ENCODE measurements around the gene TMEM108. TPM values are rescaled to one million over a fixed set of nuclear protein-coding genes. Genes with fewer than 3 reads are reported as not detected.

TMEM108 gene
- total RNA-seq, 2 experiments from 2014 or later: not detected

- no peaks in the 10 kb centered on the region for H3K4me1 Mint-ChIP-seq
- ChIA-PET POLR2A (no interaction called here), CTCF (interaction anchor here (0.7 to 1.9 kb wide), 8 partner anchors 13 to 677 kb away, joined by 3 to 10 read pairs (median 3); no protein-coding TSS in a partner anchor)
- ATAC-seq (peak; percentile 83), DNase-seq (peak; percentile 71)
- intact Hi-C loops (cut with DNase I, micrococcal nuclease): loop anchor here (1.0 to 5.0 kb wide), 5 partner anchors 342 to 658 kb away; no protein-coding TSS in a partner anchor
- H3K36me3 Mint-ChIP-seq (ENCODE audit: low read depth): no peaks in the 10 kb centered on the region
- peaks cover 3% of the 10 kb centered on the region for H3K27me3 Mint-ChIP-seq
- H3K4me3 Mint-ChIP-seq: no peak overlapping the region
- no peaks in the 10 kb centered on the region for H3K9me3 Mint-ChIP-seq (ENCODE audit: low read depth)
- H3K27ac Mint-ChIP-seq: no peak overlapping the region
Observed at GRCh38 chr3:133384331-133385027, 346.3 kb downstream of the TMEM108 start.

- H3K4me1 Mint-ChIP-seq: no peaks in the 10 kb centered on the region
- intact Hi-C loops (cut with DNase I, micrococcal nuclease): no loop called here
- H3K36me3 Mint-ChIP-seq (ENCODE audit: low read depth): no peaks in the 10 kb centered on the region
- ATAC-seq (no peak), DNase-seq (no peak)
- H3K4me3 Mint-ChIP-seq: no peak overlapping the region
- H3K27ac Mint-ChIP-seq: no peak overlapping the region
- peaks cover 3% of the 10 kb centered on the region for H3K27me3 Mint-ChIP-seq
- H3K9me3 Mint-ChIP-seq (ENCODE audit: low read depth): no peaks in the 10 kb centered on the region
- ChIA-PET POLR2A (no interaction called here), CTCF (interaction anchor here (1.0 to 1.2 kb wide), 2 partner anchors 36 to 176 kb away, joined by 3 to 4 read pairs; no protein-coding TSS in a partner anchor)
Observed at GRCh38 chr3:133386876-133387275, 348.7 kb downstream of the TMEM108 start.

- POLR2A ChIA-PET: no interaction called here
- no peaks in the 10 kb centered on the region for H3K4me1 Mint-ChIP-seq
- no peak for ATAC-seq
Observed at GRCh38 chr3:133387341-133387740, 349.1 kb downstream of the TMEM108 start.

GRCh38 chr3:133388696-133389395 is 350.7 kb downstream of the TMEM108 start:
- DNase-seq (no peak), ATAC-seq (no peak)
- Mint-ChIP-seq H3K27ac (no peak overlapping the region), H3K27me3 (no peaks in the 10 kb centered on the region), H3K9me3 (ENCODE audit: low read depth) (no peaks in the 10 kb centered on the region), H3K36me3 (ENCODE audit: low read depth) (no peaks in the 10 kb centered on the region), H3K4me3 (no peak overlapping the region), H3K4me1 (no peaks in the 10 kb centered on the region)
- POLR2A ChIA-PET: no interaction called here
- CTCF ChIA-PET: interaction anchor here (0.6 to 1.0 kb wide), 2 partner anchors 24 to 36 kb away, joined by 3 read pairs; no protein-coding TSS in a partner anchor
- intact Hi-C loops (cut with DNase I, micrococcal nuclease): no loop called here

More at GRCh38 chr3:133387341-133387740, 349.1 kb downstream of the TMEM108 start:
- H3K4me3 Mint-ChIP-seq: no peak overlapping the region
- CTCF ChIA-PET: interaction anchor here (1.0 to 1.2 kb wide), 3 partner anchors 22 to 176 kb away, joined by 3 to 4 read pairs (median 3); no protein-coding TSS in a partner anchor
- H3K36me3 Mint-ChIP-seq (ENCODE audit: low read depth): no peaks in the 10 kb centered on the region
- no peaks in the 10 kb centered on the region for H3K27me3 Mint-ChIP-seq
- DNase-seq: no peak
- H3K27ac Mint-ChIP-seq: no peak overlapping the region
- no peaks in the 10 kb centered on the region for H3K9me3 Mint-ChIP-seq (ENCODE audit: low read depth)
- intact Hi-C loops (cut with DNase I, micrococcal nuclease): no loop called here

GRCh38 chr3:133390715-133391114 is 352.5 kb downstream of the TMEM108 start:
- ChIA-PET CTCF (interaction anchor here (1.6 kb wide), 1 partner anchor 31 kb away, joined by 4 read pairs; no protein-coding TSS in a partner anchor), POLR2A (interaction anchor here (0.6 kb wide), 1 partner anchor 20 kb away, joined by 3 read pairs; no protein-coding TSS in a partner anchor)
- H3K27me3 Mint-ChIP-seq: no peaks in the 10 kb centered on the region
- H3K4me1 Mint-ChIP-seq: peaks cover 2% of the 10 kb centered on the region
- no peak for ATAC-seq
- H3K9me3 Mint-ChIP-seq (ENCODE audit: low read depth): peaks cover 2% of the 10 kb centered on the region
- no peak for DNase-seq
- intact Hi-C loops (cut with DNase I, micrococcal nuclease): no loop called here
- H3K36me3 Mint-ChIP-seq (ENCODE audit: low read depth): no peaks in the 10 kb centered on the region
- no peak overlapping the region for H3K4me3 Mint-ChIP-seq
- no peak overlapping the region for H3K27ac Mint-ChIP-seq

GRCh38 chr3:133393204-133393603 is 355.0 kb downstream of the TMEM108 start:
- intact Hi-C loops (cut with DNase I, micrococcal nuclease): no loop called here
- Mint-ChIP-seq H3K9me3 (ENCODE audit: low read depth) (peaks cover 2% of the 10 kb centered on the region), H3K36me3 (ENCODE audit: low read depth) (no peaks in the 10 kb centered on the region), H3K4me1 (peaks cover 2% of the 10 kb centered on the region), H3K27ac (no peak overlapping the region), H3K4me3 (no peak overlapping the region), H3K27me3 (no peaks in the 10 kb centered on the region)
- no peak for DNase-seq
- CTCF ChIA-PET: no interaction called here
- no peak for ATAC-seq
- POLR2A ChIA-PET: no interaction called here

GRCh38 chr3:133393691-133394474 is 355.7 kb downstream of the TMEM108 start:
- no peaks in the 10 kb centered on the region for H3K36me3 Mint-ChIP-seq (ENCODE audit: low read depth)
- ChIA-PET CTCF (interaction anchor here (0.9 kb wide), 1 partner anchor 11 kb away, joined by 3 read pairs; no protein-coding TSS in a partner anchor), POLR2A (no interaction called here)
- H3K27me3 Mint-ChIP-seq: no peaks in the 10 kb centered on the region
- no peak overlapping the region for H3K27ac Mint-ChIP-seq
- DNase-seq (no peak), ATAC-seq (no peak)
- intact Hi-C loops (cut with DNase I, micrococcal nuclease): no loop called here
- peaks cover 2% of the 10 kb centered on the region for H3K9me3 Mint-ChIP-seq (ENCODE audit: low read depth)
- peaks cover 2% of the 10 kb centered on the region for H3K4me1 Mint-ChIP-seq
- H3K4me3 Mint-ChIP-seq: no peak overlapping the region

GRCh38 chr3:133394561-133395311 is 356.5 kb downstream of the TMEM108 start:
- Mint-ChIP-seq H3K9me3 (ENCODE audit: low read depth) (peaks cover 2% of the 10 kb centered on the region), H3K36me3 (ENCODE audit: low read depth) (no peaks in the 10 kb centered on the region), H3K27ac (no peak overlapping the region), H3K4me1 (peaks cover 2% of the 10 kb centered on the region), H3K4me3 (no peak overlapping the region), H3K27me3 (no peaks in the 10 kb centered on the region)
- CTCF ChIA-PET: interaction anchor here (0.9 kb wide), 1 partner anchor 10 kb away, joined by 3 read pairs; no protein-coding TSS in a partner anchor
- intact Hi-C loops (cut with DNase I, micrococcal nuclease): no loop called here
- DNase-seq (no peak), ATAC-seq (no peak)
- POLR2A ChIA-PET: no interaction called here

GRCh38 chr3:133396906-133397305 is 358.7 kb downstream of the TMEM108 start:
- no peak for DNase-seq
- Mint-ChIP-seq H3K9me3 (ENCODE audit: low read depth) (peaks cover 2% of the 10 kb centered on the region), H3K27ac (no peak overlapping the region), H3K27me3 (no peaks in the 10 kb centered on the region), H3K4me3 (no peak overlapping the region), H3K36me3 (ENCODE audit: low read depth) (no peaks in the 10 kb centered on the region), H3K4me1 (peaks cover 2% of the 10 kb centered on the region)
- ChIA-PET CTCF (interaction anchor here (0.6 kb wide), 1 partner anchor 76 kb away, joined by 3 read pairs; no protein-coding TSS in a partner anchor), POLR2A (no interaction called here)
- intact Hi-C loops (cut with DNase I, micrococcal nuclease): no loop called here
- ATAC-seq: no peak

- no peak for ATAC-seq
- Mint-ChIP-seq H3K27me3 (no peaks in the 10 kb centered on the region), H3K9me3 (ENCODE audit: low read depth) (no peaks in the 10 kb centered on the region), H3K4me1 (peaks cover 2% of the 10 kb centered on the region), H3K27ac (no peak within 1 kb of the TSS), H3K4me3 (no peak within 1 kb of the TSS), H3K36me3 (ENCODE audit: low read depth) (no peaks in the 10 kb centered on the region)
- intact Hi-C loops (cut with DNase I, micrococcal nuclease): no loop called here
- ChIA-PET CTCF (interaction anchor here (0.7 kb wide), 1 partner anchor 918 kb away, joined by 3 read pairs; no protein-coding TSS in a partner anchor), POLR2A (no interaction called here)
- DNase-seq: no peak
Observed at GRCh38 chr3:133400006-133400515, 361.9 kb downstream of the TMEM108 start, which contains the start of gene BFSP2. Gene BFSP2, plus strand, starts transcription at chr3:133400056. Its CDS starts 28 bp downstream, at chr3:133400084.
